ENCODE results near the gene LDLRAD3.

The LDLRAD3 gene

DNA sequence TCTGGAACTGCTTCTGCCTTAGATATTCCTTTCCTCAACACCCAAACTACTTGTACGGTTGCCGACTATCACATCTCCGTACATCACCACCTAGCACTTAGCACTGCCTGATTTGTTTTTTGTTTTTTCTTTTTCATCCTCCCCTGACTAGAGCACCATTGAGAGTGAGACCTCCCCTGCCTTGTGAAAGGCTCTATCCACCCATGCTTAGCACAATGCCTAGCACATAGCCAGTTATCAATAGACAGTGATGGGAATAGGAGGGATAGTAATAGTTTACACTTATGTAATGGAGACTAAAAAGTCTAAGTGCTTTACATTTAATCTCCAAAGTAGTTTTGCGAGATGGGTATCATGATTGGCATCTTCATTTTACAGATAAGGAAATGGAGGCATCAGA lies 115.8 kb downstream of the LDLRAD3 start:
- Mint-ChIP-seq H3K9me3 (peaks cover 6% of the 10 kb centered on the region), H3K36me3 (ENCODE audit: low read depth) (peaks cover 33% of the 10 kb centered on the region), H3K4me3 (no peak overlapping the region), H3K4me1 (peaks cover 48% of the 10 kb centered on the region), H3K27me3 (ENCODE audit: low read depth) (no peaks in the 10 kb centered on the region), H3K27ac (peak overlapping the region in 2 of 3 experiments; percentile 9 to 33)
- TF ChIP-seq CTCF (IDR thresholded peaks at IDR 0.05; ENCODE audit: unreplicated experiment in 3 of 3), result no peak

DNA sequence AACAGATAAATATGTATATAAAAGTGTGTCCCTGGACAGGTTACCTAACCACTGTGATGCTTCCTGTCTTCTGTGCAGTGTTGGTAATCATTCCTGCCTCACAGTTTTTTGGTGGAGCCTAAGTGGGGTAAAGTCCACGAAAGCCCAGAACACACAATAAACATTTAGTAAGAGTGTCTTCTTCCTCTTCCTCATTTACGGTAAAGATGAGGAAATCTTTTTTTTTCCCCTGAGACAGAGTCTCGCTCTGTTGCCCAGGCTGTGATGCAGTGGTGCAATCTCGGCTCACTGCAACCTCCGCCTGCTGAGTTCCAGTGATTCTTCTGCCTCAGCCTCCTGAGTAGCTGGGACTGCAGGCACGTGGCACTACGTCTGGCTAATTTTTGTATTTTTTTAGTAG lies 117.1 kb downstream of the LDLRAD3 start:
- H3K4me3 Mint-ChIP-seq, result no peak overlapping the region
- peaks cover 42% of the 10 kb centered on the region for H3K4me1 Mint-ChIP-seq
- peaks cover 33% of the 10 kb centered on the region for H3K36me3 Mint-ChIP-seq (ENCODE audit: low read depth)
- H3K9me3 Mint-ChIP-seq, result peaks cover 8% of the 10 kb centered on the region
- no peak overlapping the region for H3K27ac Mint-ChIP-seq
- TF ChIP-seq CTCF (IDR thresholded peaks at IDR 0.05; ENCODE audit: unreplicated experiment in 3 of 3), result no peak
- no peaks in the 10 kb centered on the region for H3K27me3 Mint-ChIP-seq (ENCODE audit: low read depth)

DNA sequence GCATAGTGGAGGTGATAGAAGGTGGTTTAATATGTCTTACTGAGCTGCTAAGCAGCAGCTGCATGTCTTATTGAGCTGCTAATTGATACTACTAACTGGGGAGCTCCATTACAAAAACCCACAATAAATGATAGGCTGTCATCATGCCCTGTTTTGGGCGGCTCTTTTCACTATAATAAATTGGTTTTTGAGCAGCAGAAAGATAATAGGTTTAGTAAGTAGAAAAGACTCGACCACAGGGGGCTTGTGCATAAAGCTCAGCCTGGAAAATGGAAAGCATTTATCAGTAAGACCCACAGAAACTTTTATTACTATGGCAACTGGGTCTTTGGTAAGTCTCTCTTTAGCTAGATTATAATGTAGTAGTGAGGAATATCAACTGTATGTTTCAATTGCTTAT lies 117.6 kb downstream of the LDLRAD3 start:
- Mint-ChIP-seq H3K4me3 (no peak overlapping the region), H3K36me3 (ENCODE audit: low read depth) (peaks cover 39% of the 10 kb centered on the region), H3K4me1 (peaks cover 43% of the 10 kb centered on the region), H3K9me3 (peaks cover 11% of the 10 kb centered on the region), H3K27ac (no peak overlapping the region), H3K27me3 (ENCODE audit: low read depth) (no peaks in the 10 kb centered on the region)
- TF ChIP-seq CTCF (IDR thresholded peaks at IDR 0.05; ENCODE audit: unreplicated experiment in 3 of 3), result no peak

DNA sequence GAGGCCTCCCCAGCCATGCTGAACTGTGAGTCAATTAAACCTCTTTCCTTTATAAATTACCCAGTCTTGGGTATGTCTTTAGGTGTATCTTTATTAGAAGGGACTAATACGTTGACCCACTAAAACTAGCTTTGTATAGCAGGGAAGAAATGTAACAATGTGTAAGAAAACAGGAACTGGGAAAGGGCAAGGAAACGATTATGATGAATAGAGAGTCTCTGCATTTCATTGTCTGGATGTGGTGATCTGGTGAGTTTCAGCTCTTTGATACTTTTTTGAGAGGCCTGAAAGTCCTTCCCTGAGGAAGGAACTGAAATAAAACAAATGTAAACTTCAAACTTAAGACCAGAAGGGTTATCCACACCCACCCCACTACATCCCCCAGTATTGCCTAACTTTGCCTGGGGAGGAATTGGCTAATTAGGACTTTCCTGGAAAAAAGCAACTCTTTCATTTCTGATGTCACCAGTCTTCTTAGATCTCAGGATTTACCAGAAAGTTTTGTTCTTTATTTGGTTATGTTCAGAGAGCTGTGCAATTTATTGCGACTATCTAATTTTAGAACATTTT lies 119.0 kb downstream of the LDLRAD3 start:
- Mint-ChIP-seq H3K27me3 (ENCODE audit: low read depth) (no peaks in the 10 kb centered on the region), H3K4me1 (peaks cover 29% of the 10 kb centered on the region), H3K9me3 (peaks cover 17% of the 10 kb centered on the region), H3K4me3 (no peak overlapping the region), H3K36me3 (ENCODE audit: low read depth) (peaks cover 47% of the 10 kb centered on the region), H3K27ac (peak overlapping the region in 2 of 3 experiments; percentile 6 to 30)
- TF ChIP-seq CTCF (IDR thresholded peaks at IDR 0.05; ENCODE audit: unreplicated experiment in 3 of 3), result no peak

DNA sequence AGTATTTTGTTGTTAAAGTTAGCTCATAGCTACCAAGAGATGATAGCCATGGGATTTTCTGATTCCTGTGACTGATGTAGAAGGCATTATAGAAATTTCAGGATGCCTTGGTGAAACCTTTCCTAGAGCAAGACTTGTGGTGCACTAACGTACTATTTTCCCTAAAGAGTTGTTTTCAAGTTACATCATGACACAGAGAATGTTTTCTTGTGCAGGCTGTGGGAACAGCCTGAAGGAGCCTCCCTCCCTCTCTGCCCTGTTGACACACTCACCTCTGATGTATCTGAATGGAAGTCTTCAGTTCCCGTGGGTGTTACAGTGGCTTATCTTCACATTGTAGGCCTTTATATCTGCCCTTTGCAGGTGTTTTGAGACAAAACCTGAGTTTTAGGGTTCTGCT lies 121.6 kb downstream of the LDLRAD3 start:
- peaks cover 18% of the 10 kb centered on the region for H3K9me3 Mint-ChIP-seq
- no peak for TF ChIP-seq CTCF (IDR thresholded peaks at IDR 0.05; ENCODE audit: unreplicated experiment in 3 of 3)
- peaks cover 44% of the 10 kb centered on the region for H3K36me3 Mint-ChIP-seq (ENCODE audit: low read depth)
- no peaks in the 10 kb centered on the region for H3K27me3 Mint-ChIP-seq (ENCODE audit: low read depth)
- no peak overlapping the region for H3K4me3 Mint-ChIP-seq
- H3K4me1 Mint-ChIP-seq, result peaks cover 41% of the 10 kb centered on the region
- peak overlapping the region in 1 of 3 experiments; percentile 61 for H3K27ac Mint-ChIP-seq

GRCh38 chr11:36066891-36067290 lies 123.0 kb downstream of the LDLRAD3 start:
- peaks cover 18% of the 10 kb centered on the region for H3K9me3 Mint-ChIP-seq
- no peaks in the 10 kb centered on the region for H3K27me3 Mint-ChIP-seq (ENCODE audit: low read depth)
- peak overlapping the region in 2 of 3 experiments; percentile 26 to 34 for H3K27ac Mint-ChIP-seq
- TF ChIP-seq CTCF (IDR thresholded peaks at IDR 0.05; ENCODE audit: unreplicated experiment in 3 of 3), result no peak
- no peak overlapping the region for H3K4me3 Mint-ChIP-seq
- H3K36me3 Mint-ChIP-seq (ENCODE audit: low read depth), result peaks cover 41% of the 10 kb centered on the region
- peaks cover 52% of the 10 kb centered on the region for H3K4me1 Mint-ChIP-seq

All from nephron (organoid).